ENCODE results near the gene HS6ST2.

Gene HS6ST2

GRCh38 chrX:132843363-132843762, 115.1 kb downstream of the HS6ST2 start:
- peak; percentile 5 for DNase-seq (ENCODE audit: low spot score)

- DNase-seq (ENCODE audit: low spot score), result no peak
These were observed 115.8 kb downstream of the HS6ST2 start for GRCh38 chrX:132842460-132843238.

GRCh38 chrX:132837967-132838366, 120.5 kb downstream of the HS6ST2 start:
- DNase-seq (ENCODE audit: low spot score), result peak; percentile 2

- DNase-seq (ENCODE audit: low spot score), result no peak
These were observed 121.3 kb downstream of the HS6ST2 start for GRCh38 chrX:132837126-132837525.

- no peak for DNase-seq (ENCODE audit: low spot score)
These were observed 122.0 kb downstream of the HS6ST2 start for GRCh38 chrX:132836471-132836870.

- DNase-seq (ENCODE audit: low spot score), result no peak
These were observed 123.7 kb downstream of the HS6ST2 start for GRCh38 chrX:132834741-132835140.

- DNase-seq (ENCODE audit: low spot score), result no peak
These were observed 124.3 kb downstream of the HS6ST2 start for GRCh38 chrX:132834109-132834508.

GRCh38 chrX:132833373-132833772, 125.1 kb downstream of the HS6ST2 start:
- no peak for DNase-seq (ENCODE audit: low spot score)

GRCh38 chrX:132831336-132831973, 127.0 kb downstream of the HS6ST2 start:
- no peak for DNase-seq (ENCODE audit: low spot score)

- DNase-seq (ENCODE audit: low spot score), result no peak
These were observed 135.8 kb downstream of the HS6ST2 start for GRCh38 chrX:132822634-132823012.

- DNase-seq (ENCODE audit: low spot score), result no peak
These were observed 136.3 kb downstream of the HS6ST2 start for GRCh38 chrX:132821974-132822633.

- DNase-seq (ENCODE audit: low spot score), result no peak
These were observed 137.8 kb downstream of the HS6ST2 start for GRCh38 chrX:132820675-132821074.

- DNase-seq (ENCODE audit: low spot score), result no peak
These were observed 138.6 kb downstream of the HS6ST2 start for GRCh38 chrX:132819711-132820264.

- no peak for DNase-seq (ENCODE audit: low spot score)
These were observed 139.8 kb downstream of the HS6ST2 start for GRCh38 chrX:132818638-132819037.

- DNase-seq (ENCODE audit: low spot score), result no peak
These were observed 142.8 kb downstream of the HS6ST2 start for GRCh38 chrX:132815643-132816042.

- no peak for DNase-seq (ENCODE audit: low spot score)
These were observed 147.3 kb downstream of the HS6ST2 start for GRCh38 chrX:132810964-132811712.

GRCh38 chrX:132810488-132810887, 147.9 kb downstream of the HS6ST2 start:
- no peak for DNase-seq (ENCODE audit: low spot score)

- no peak for DNase-seq (ENCODE audit: low spot score)
These were observed 148.8 kb downstream of the HS6ST2 start for GRCh38 chrX:132809581-132809980.

- peak; percentile 3 for DNase-seq (ENCODE audit: low spot score)
These were observed 150.9 kb downstream of the HS6ST2 start for GRCh38 chrX:132807411-132808030.

- no peak for DNase-seq (ENCODE audit: low spot score)
These were observed 156.4 kb downstream of the HS6ST2 start for GRCh38 chrX:132802033-132802432.

- DNase-seq (ENCODE audit: low spot score), result no peak
These were observed 163.2 kb downstream of the HS6ST2 start for GRCh38 chrX:132795181-132795580.

- no peak for DNase-seq (ENCODE audit: low spot score)
These were observed 166.7 kb downstream of the HS6ST2 start for GRCh38 chrX:132791714-132792113.
